Measurements from ENCODE around the gene ITPKB.

- TF ChIP-seq HHEX (CRISPR knock-in tag; IDR thresholded peaks at IDR 0.05) = no peak
- no peak for TF ChIP-seq POLR2AphosphoS2 (IDR thresholded peaks at IDR 0.05; ENCODE audit: low read depth, low read length)
- no peak for TF ChIP-seq ZNF850 (CRISPR knock-in tag; conservative IDR thresholded peaks at IDR 0.05)
- no peak for TF ChIP-seq MLX (CRISPR knock-in tag; IDR thresholded peaks at IDR 0.05)
- TF ChIP-seq ZNF512 (CRISPR knock-in tag; IDR thresholded peaks at IDR 0.05) = no peak
- TF ChIP-seq DNMT1 (CRISPR knock-in tag; IDR thresholded peaks at IDR 0.05) = no peak
- TF ChIP-seq ZSCAN20 (CRISPR knock-in tag; IDR thresholded peaks at IDR 0.05; ENCODE audit: borderline replicate concordance) = no peak
- no peak for TF ChIP-seq NCOA2 (CRISPR knock-in tag; IDR thresholded peaks at IDR 0.05)
- TF ChIP-seq, protein P1, sequence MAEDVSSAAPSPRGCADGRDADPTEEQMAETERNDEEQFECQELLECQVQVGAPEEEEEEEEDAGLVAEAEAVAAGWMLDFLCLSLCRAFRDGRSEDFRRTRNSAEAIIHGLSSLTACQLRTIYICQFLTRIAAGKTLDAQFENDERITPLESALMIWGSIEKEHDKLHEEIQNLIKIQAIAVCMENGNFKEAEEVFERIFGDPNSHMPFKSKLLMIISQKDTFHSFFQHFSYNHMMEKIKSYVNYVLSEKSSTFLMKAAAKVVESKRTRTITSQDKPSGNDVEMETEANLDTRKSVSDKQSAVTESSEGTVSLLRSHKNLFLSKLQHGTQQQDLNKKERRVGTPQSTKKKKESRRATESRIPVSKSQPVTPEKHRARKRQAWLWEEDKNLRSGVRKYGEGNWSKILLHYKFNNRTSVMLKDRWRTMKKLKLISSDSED (CRISPR knock-in tag; IDR thresholded peaks at IDR 0.05) = no peak
- no peak for TF ChIP-seq ZBTB33 (CRISPR knock-in tag; IDR thresholded peaks at IDR 0.05)
Measured at GRCh38 chr1:226593541-226593940, 145.5 kb downstream of the ITPKB start.
